Measurements from ENCODE around the gene IL37.

IL37 gene

GRCh38 chr2:112912403-112912802 lies 1.4 kb downstream of the IL37 start:
- Histone ChIP-seq H3K27ac (ENCODE audit: insufficient read depth in 1 of 2, low read depth in 1 of 2, low read length in 2 of 2, poor library complexity in 1 of 2, severe bottlenecking in 2 of 2) (no peak overlapping the region), H3K27me3 (replicated peaks in 2 of 5; ENCODE audit: control insufficient read depth in 4 of 5, insufficient read depth in 5 of 5, low read length in 4 of 5) (no peaks in the 10 kb centered on the region), H3K4me3 (ENCODE audit: control insufficient read depth in 1 of 7, extremely low read depth in 1 of 7, insufficient read depth in 4 of 7, low read depth in 2 of 7, low read length in 6 of 7) (no peak overlapping the region), H3K4me1 (ENCODE audit: control extremely low read depth in 1 of 4, control insufficient read depth in 4 of 4, insufficient read depth in 4 of 4, low read length in 3 of 4) (peaks cover 0 to 13% (median 0%) of the 10 kb centered on the region in 4 experiments), H3K36me3 (ENCODE audit: control insufficient read depth in 4 of 4, insufficient read depth in 4 of 4, low read length in 3 of 4) (no peaks in the 10 kb centered on the region), H3K9me3 (ENCODE audit: control extremely low read depth in 1 of 5, control insufficient read depth in 4 of 5, insufficient read depth in 2 of 5, low read depth in 1 of 5, low read length in 4 of 5) (no peaks in the 10 kb centered on the region)
- 100% methylated on average over 3 of the region's 4 CpGs for WGBS (ENCODE audit: insufficient coverage)
- ChIA-PET POLR2A (no interaction called here), CTCF (interaction anchor here (1.9 kb wide), 1 partner anchor 29 kb away, joined by 5 read pairs; no protein-coding TSS in a partner anchor)
- DNase-seq: no peak

GRCh38 chr2:112915300-112916144 lies 4.6 kb downstream of the IL37 start:
- ChIA-PET POLR2A (no interaction called here), CTCF (interaction anchor here (1.0 to 1.7 kb wide), 2 partner anchors 9 to 26 kb away, joined by 3 to 8 read pairs; no protein-coding TSS in a partner anchor)
- Histone ChIP-seq H3K36me3 (ENCODE audit: control insufficient read depth in 4 of 4, insufficient read depth in 4 of 4, low read length in 3 of 4) (no peaks in the 10 kb centered on the region), H3K27me3 (replicated peaks in 2 of 5; ENCODE audit: control insufficient read depth in 4 of 5, insufficient read depth in 5 of 5, low read length in 4 of 5) (no peaks in the 10 kb centered on the region), H3K9me3 (ENCODE audit: control extremely low read depth in 1 of 5, control insufficient read depth in 4 of 5, insufficient read depth in 2 of 5, low read depth in 1 of 5, low read length in 4 of 5) (peaks cover 0 to 3% (median 0%) of the 10 kb centered on the region in 5 experiments), H3K4me1 (ENCODE audit: control extremely low read depth in 1 of 4, control insufficient read depth in 4 of 4, insufficient read depth in 4 of 4, low read length in 3 of 4) (peaks cover 0 to 2% (median 0%) of the 10 kb centered on the region in 4 experiments), H3K27ac (ENCODE audit: insufficient read depth in 1 of 2, low read depth in 1 of 2, low read length in 2 of 2, poor library complexity in 1 of 2, severe bottlenecking in 2 of 2) (no peak overlapping the region), H3K4me3 (ENCODE audit: control insufficient read depth in 1 of 7, extremely low read depth in 1 of 7, insufficient read depth in 4 of 7, low read depth in 2 of 7, low read length in 6 of 7) (no peak overlapping the region)
- 86% methylated on average over 7 of the region's 7 CpGs for WGBS (ENCODE audit: insufficient coverage)
- DNase-seq: no peak

- CTCF ChIA-PET: interaction anchor here (1.7 to 2.3 kb wide), 2 partner anchors 26 to 30 kb away, joined by 6 to 8 read pairs; no protein-coding TSS in a partner anchor
- Histone ChIP-seq H3K4me3 (ENCODE audit: control insufficient read depth in 1 of 7, extremely low read depth in 1 of 7, insufficient read depth in 4 of 7, low read depth in 2 of 7, low read length in 6 of 7) (no peak overlapping the region), H3K36me3 (ENCODE audit: control insufficient read depth in 4 of 4, insufficient read depth in 4 of 4, low read length in 3 of 4) (no peaks in the 10 kb centered on the region), H3K27ac (ENCODE audit: insufficient read depth in 1 of 2, low read depth in 1 of 2, low read length in 2 of 2, poor library complexity in 1 of 2, severe bottlenecking in 2 of 2) (no peak overlapping the region), H3K27me3 (replicated peaks in 2 of 5; ENCODE audit: control insufficient read depth in 4 of 5, insufficient read depth in 5 of 5, low read length in 4 of 5) (no peaks in the 10 kb centered on the region), H3K4me1 (ENCODE audit: control extremely low read depth in 1 of 4, control insufficient read depth in 4 of 4, insufficient read depth in 4 of 4, low read length in 3 of 4) (no peaks in the 10 kb centered on the region), H3K9me3 (ENCODE audit: control extremely low read depth in 1 of 5, control insufficient read depth in 4 of 5, insufficient read depth in 2 of 5, low read depth in 1 of 5, low read length in 4 of 5) (peaks cover 0 to 3% (median 0%) of the 10 kb centered on the region in 5 experiments)
- 86% methylated on average over 3 of the region's 3 CpGs for WGBS (ENCODE audit: insufficient coverage)
- DNase-seq: no peak
- POLR2A ChIA-PET: no interaction called here
These were observed 5.2 kb downstream of the IL37 start for GRCh38 chr2:112916145-112916571.

GRCh38 chr2:112916625-112917247 lies 5.8 kb downstream of the IL37 start:
- Histone ChIP-seq H3K27ac (ENCODE audit: insufficient read depth in 1 of 2, low read depth in 1 of 2, low read length in 2 of 2, poor library complexity in 1 of 2, severe bottlenecking in 2 of 2) (no peak overlapping the region), H3K4me1 (ENCODE audit: control extremely low read depth in 1 of 4, control insufficient read depth in 4 of 4, insufficient read depth in 4 of 4, low read length in 3 of 4) (no peaks in the 10 kb centered on the region), H3K9me3 (ENCODE audit: control extremely low read depth in 1 of 5, control insufficient read depth in 4 of 5, insufficient read depth in 2 of 5, low read depth in 1 of 5, low read length in 4 of 5) (peaks cover 0 to 3% (median 0%) of the 10 kb centered on the region in 5 experiments), H3K27me3 (replicated peaks in 2 of 5; ENCODE audit: control insufficient read depth in 4 of 5, insufficient read depth in 5 of 5, low read length in 4 of 5) (no peaks in the 10 kb centered on the region), H3K4me3 (ENCODE audit: control insufficient read depth in 1 of 7, extremely low read depth in 1 of 7, insufficient read depth in 4 of 7, low read depth in 2 of 7, low read length in 6 of 7) (no peak overlapping the region), H3K36me3 (ENCODE audit: control insufficient read depth in 4 of 4, insufficient read depth in 4 of 4, low read length in 3 of 4) (no peaks in the 10 kb centered on the region)
- POLR2A ChIA-PET: no interaction called here
- DNase-seq: no peak
- 89% methylated on average over 3 of the region's 4 CpGs for WGBS (ENCODE audit: insufficient coverage)
- CTCF ChIA-PET: interaction anchor here (2.3 kb wide), 1 partner anchor 31 kb away, joined by 6 read pairs; no protein-coding TSS in a partner anchor

GRCh38 chr2:112917856-112918255 lies 6.9 kb downstream of the IL37 start:
- H3K4me3 ChIP-seq (ENCODE audit: control insufficient read depth in 1 of 7, extremely low read depth in 1 of 7, insufficient read depth in 4 of 7, low read depth in 2 of 7, low read length in 6 of 7): no peak overlapping the region
- no peaks in the 10 kb centered on the region for H3K27me3 ChIP-seq (replicated peaks in 2 of 5; ENCODE audit: control insufficient read depth in 4 of 5, insufficient read depth in 5 of 5, low read length in 4 of 5)
- CTCF ChIA-PET: interaction anchor here (1.1 to 2.3 kb wide), 3 partner anchors 12 to 168 kb away, joined by 3 to 6 read pairs (median 4); no protein-coding TSS in a partner anchor
- WGBS (ENCODE audit: insufficient coverage): 100% methylated on average over 3 of the region's 5 CpGs
- POLR2A ChIA-PET: no interaction called here
- no peaks in the 10 kb centered on the region for H3K36me3 ChIP-seq (ENCODE audit: control insufficient read depth in 4 of 4, insufficient read depth in 4 of 4, low read length in 3 of 4)
- H3K9me3 ChIP-seq (ENCODE audit: control extremely low read depth in 1 of 5, control insufficient read depth in 4 of 5, insufficient read depth in 2 of 5, low read depth in 1 of 5, low read length in 4 of 5): peaks cover 0 to 3% (median 0%) of the 10 kb centered on the region in 5 experiments
- H3K4me1 ChIP-seq (ENCODE audit: control extremely low read depth in 1 of 4, control insufficient read depth in 4 of 4, insufficient read depth in 4 of 4, low read length in 3 of 4): no peaks in the 10 kb centered on the region
- DNase-seq: no peak
- H3K27ac ChIP-seq (ENCODE audit: insufficient read depth in 1 of 2, low read depth in 1 of 2, low read length in 2 of 2, poor library complexity in 1 of 2, severe bottlenecking in 2 of 2): no peak overlapping the region

- no peak overlapping the region for H3K27ac ChIP-seq (ENCODE audit: insufficient read depth in 1 of 2, low read depth in 1 of 2, low read length in 2 of 2, poor library complexity in 1 of 2, severe bottlenecking in 2 of 2)
- no peaks in the 10 kb centered on the region for H3K36me3 ChIP-seq (ENCODE audit: control insufficient read depth in 4 of 4, insufficient read depth in 4 of 4, low read length in 3 of 4)
- 90% methylated on average over 3 of the region's 4 CpGs for WGBS (ENCODE audit: insufficient coverage)
- H3K4me1 ChIP-seq (ENCODE audit: control extremely low read depth in 1 of 4, control insufficient read depth in 4 of 4, insufficient read depth in 4 of 4, low read length in 3 of 4): no peaks in the 10 kb centered on the region
- H3K9me3 ChIP-seq (ENCODE audit: control extremely low read depth in 1 of 5, control insufficient read depth in 4 of 5, insufficient read depth in 2 of 5, low read depth in 1 of 5, low read length in 4 of 5): peaks cover 0 to 3% (median 0%) of the 10 kb centered on the region in 5 experiments
- H3K4me3 ChIP-seq (ENCODE audit: control insufficient read depth in 1 of 7, extremely low read depth in 1 of 7, insufficient read depth in 4 of 7, low read depth in 2 of 7, low read length in 6 of 7): no peak overlapping the region
- ChIA-PET POLR2A (no interaction called here), CTCF (interaction anchor here (1.1 to 2.3 kb wide), 4 partner anchors 12 to 168 kb away, joined by 3 to 6 read pairs (median 4); no protein-coding TSS in a partner anchor)
- H3K27me3 ChIP-seq (replicated peaks in 2 of 5; ENCODE audit: control insufficient read depth in 4 of 5, insufficient read depth in 5 of 5, low read length in 4 of 5): no peaks in the 10 kb centered on the region
- no peak for DNase-seq
These were observed 7.3 kb downstream of the IL37 start for GRCh38 chr2:112918256-112918655.
